ENCODE data around the gene KCNAB1. TPM values are rescaled to one million over a fixed set of nuclear protein-coding genes. Genes with fewer than 3 reads are reported as not detected.

KCNAB1 gene
- total and polyA plus RNA-seq, 2 of the 8 experiments (the other 6 are each of a cell fraction or from before 2014, with no cell fraction given), result 0.51 to 2.3 TPM

- H3K27ac ChIP-seq (ENCODE audit: low read depth, low read length), result no peak overlapping the region
- H3K4me3 ChIP-seq (ENCODE audit: extremely low read depth in 1 of 4, insufficient read depth in 2 of 4, low read depth in 3 of 4, low read length in 4 of 4), result no peak overlapping the region
- no peak overlapping the region for H4K8ac ChIP-seq (ENCODE audit: extremely low read depth, insufficient read depth, low read length)
- H2AFZ ChIP-seq (ENCODE audit: low read length), result no peak overlapping the region
- no peaks in the 10 kb centered on the region for H3K27me3 ChIP-seq (replicated peaks in 1 of 4; ENCODE audit: control insufficient read depth in 3 of 4, extremely low read depth in 1 of 4, insufficient read depth in 3 of 4, low read length in 3 of 4)
- no peak overlapping the region for H2BK5ac ChIP-seq (ENCODE audit: low read depth, low read length)
- no peaks in the 10 kb centered on the region for H3K79me2 ChIP-seq (ENCODE audit: control insufficient read depth in 1 of 2, insufficient read depth in 2 of 2, low read length in 2 of 2)
- ChIA-PET CTCF (ENCODE audit: partially characterized antibody) (interaction anchor here (1.1 to 4.0 kb wide), 11 partner anchors 9 to 621 kb away, joined by 3 to 21 read pairs (median 3); no protein-coding TSS in a partner anchor), POLR2A (ENCODE audit: partially characterized antibody) (interaction anchor here (1.2 kb wide), 1 partner anchor 12 kb away, joined by 3 read pairs; no protein-coding TSS in a partner anchor)
- no peaks in the 10 kb centered on the region for H3K23me2 ChIP-seq (ENCODE audit: low read depth, low read length)
- H3K4me1 ChIP-seq (replicated peaks in 1 of 4; ENCODE audit: control insufficient read depth in 3 of 4, insufficient read depth in 4 of 4, low read length in 3 of 4), result peaks cover 0 to 3% (median 0%) of the 10 kb centered on the region in 4 experiments; a peak in 1 of 7 replicates
- H3K79me1 ChIP-seq (ENCODE audit: low read depth, low read length), result no peaks in the 10 kb centered on the region; the same call in 1 of the 2 replicates
- no peak overlapping the region for H3K18ac ChIP-seq (ENCODE audit: extremely low read depth, low read length)
- no peak overlapping the region for H4K5ac ChIP-seq (ENCODE audit: insufficient read length, low read depth, low read length)
- no peak overlapping the region for H2BK15ac ChIP-seq (ENCODE audit: low read length)
- no peak overlapping the region for H2BK20ac ChIP-seq (ENCODE audit: low read length)
- no peak overlapping the region for H2AK5ac ChIP-seq (ENCODE audit: low read depth, low read length)
- no peak overlapping the region for H3K23ac ChIP-seq (ENCODE audit: insufficient read length)
- H3K9ac ChIP-seq (replicated peaks in 1 of 4; ENCODE audit: extremely low read depth in 1 of 4, low read depth in 3 of 4, low read length in 3 of 4), result no peak overlapping the region
- H3K4me2 ChIP-seq (ENCODE audit: insufficient read depth in 1 of 2, low read depth in 2 of 2, low read length in 2 of 2), result no peak overlapping the region
- TF ChIP-seq CREB1 (IDR thresholded peaks at IDR 0.05) (no peak), RXRA (IDR thresholded peaks at IDR 0.05; ENCODE audit: insufficient read depth, low read depth, low read length) (no peak), FOSL1 (IDR thresholded peaks at IDR 0.05; ENCODE audit: insufficient read depth, low read depth, low read length) (no peak), SIRT6 (IDR thresholded peaks at IDR 0.05; ENCODE audit: low read length) (no peak)
- TF ChIP-seq, protein P1, sequence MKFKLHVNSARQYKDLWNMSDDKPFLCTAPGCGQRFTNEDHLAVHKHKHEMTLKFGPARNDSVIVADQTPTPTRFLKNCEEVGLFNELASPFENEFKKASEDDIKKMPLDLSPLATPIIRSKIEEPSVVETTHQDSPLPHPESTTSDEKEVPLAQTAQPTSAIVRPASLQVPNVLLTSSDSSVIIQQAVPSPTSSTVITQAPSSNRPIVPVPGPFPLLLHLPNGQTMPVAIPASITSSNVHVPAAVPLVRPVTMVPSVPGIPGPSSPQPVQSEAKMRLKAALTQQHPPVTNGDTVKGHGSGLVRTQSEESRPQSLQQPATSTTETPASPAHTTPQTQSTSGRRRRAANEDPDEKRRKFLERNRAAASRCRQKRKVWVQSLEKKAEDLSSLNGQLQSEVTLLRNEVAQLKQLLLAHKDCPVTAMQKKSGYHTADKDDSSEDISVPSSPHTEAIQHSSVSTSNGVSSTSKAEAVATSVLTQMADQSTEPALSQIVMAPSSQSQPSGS (IDR thresholded peaks at IDR 0.05; ENCODE audit: low read length), result no peak
- no peak overlapping the region for H3K4ac ChIP-seq (replicated peaks; ENCODE audit: insufficient read length, low read depth, low read length)
- H3K9me3 ChIP-seq (ENCODE audit: insufficient read depth in 2 of 2, low read depth in 1 of 2, low read length in 1 of 2), result no peaks in the 10 kb centered on the region
- H2BK120ac ChIP-seq (replicated peaks; ENCODE audit: low read depth, low read length), result no peak overlapping the region
- H4K20me1 ChIP-seq (replicated peaks in 1 of 2; ENCODE audit: control insufficient read depth in 1 of 2, insufficient read depth in 2 of 2, low read length in 2 of 2), result no peaks in the 10 kb centered on the region
- H3K36me3 ChIP-seq (ENCODE audit: control insufficient read depth in 2 of 4, insufficient read depth in 4 of 4, low read length in 3 of 4), result no peaks in the 10 kb centered on the region
- H2BK12ac ChIP-seq (ENCODE audit: low read depth, low read length), result no peak overlapping the region
- H4K91ac ChIP-seq (replicated peaks; ENCODE audit: insufficient read length, low read length), result no peak overlapping the region
- 100% methylated on average over 1 of the region's 1 CpG; no CpG with 5 or more reads in 1 of the 2 experiments for WGBS, 2 experiments (ENCODE audit: extremely low coverage in 1 of 2, insufficient coverage in 1 of 2, insufficient read length in 1 of 2, insufficient replicate concordance in 2 of 2, low coverage in 1 of 2, low lambda C conversion rate in 2 of 2, missing lambda C conversion rate in 1 of 2)
- no peak for DNase-seq (ENCODE audit: low read depth in 1 of 2, low spot score in 2 of 2)
- no peak overlapping the region for H3K56ac ChIP-seq (replicated peaks; ENCODE audit: insufficient read length, low read depth, low read length)
- H3K14ac ChIP-seq (ENCODE audit: insufficient read length), result no peak overlapping the region
- no peak for FAIRE-seq
Observed at GRCh38 chr3:156516961-156517360, 396.6 kb downstream of the KCNAB1 start.

All from H1 (cell line).